Activated T-helper 2 cell treated with anti-CD3 and anti-CD28 coated beads, Interferon-gamma antibody, Interleukin-2, Interleukin-4, amounts not matched to agents 10 μg/mL and 5 μg/mL and 100 μg/mL, durations not matched to agents 14 hours and 24 hours and 36 hours (primary cell): ENCODE measurements around the gene MCF2L2. TPM values are rescaled to one million over a fixed set of nuclear protein-coding genes. Genes with fewer than 3 reads are reported as not detected.
A peak's percentile ranks its signal among the peaks of the same experiment; 100 is the strongest.

Experiments
- DNase-seq: peaks from one replicate; pipeline ENCODE4 v3.0.0; 2021; ENCODE audit warnings: low spot score
- H3K27ac Mint-ChIP-seq: one replicate; pipeline ENCODE4 v1.8.0; 2021; ENCODE audit warnings: mixed read lengths
- H3K27me3 Mint-ChIP-seq: one replicate; pipeline ENCODE4 v1.8.0; 2021; ENCODE audit warnings: low read depth, mixed read lengths
- H3K36me3 Mint-ChIP-seq: one replicate; pipeline ENCODE4 v1.8.0; 2021; ENCODE audit warnings: low read depth, mixed read lengths
- H3K4me1 Mint-ChIP-seq: one replicate; pipeline ENCODE4 v1.8.0; 2021; ENCODE audit warnings: low read depth, mixed read lengths
- H3K4me3 Mint-ChIP-seq: one replicate; pipeline ENCODE4 v1.8.0; 2021; ENCODE audit warnings: low read depth, mild to moderate bottlenecking, moderate library complexity, mixed read lengths
- H3K9me3 Mint-ChIP-seq: one replicate; pipeline ENCODE4 v1.8.0; 2021; ENCODE audit warnings: mixed read lengths
- intact Hi-C: fragments of 100-400 bp; cut with micrococcal nuclease; formaldehyde crosslinking; loops from one replicate; pipeline ENCODE4 v1.15.1; 2023
- total RNA-seq: library from RNA; stranded (reverse); gene quantifications from 2 replicates; pipeline ENCODE4 v1.2.3, GENCODE V29; 2022

MCF2L2 gene
- total RNA-seq, 1 donor from 2014 or later = 7.5 TPM

- Mint-ChIP-seq H3K4me3 (no peak overlapping the region), H3K27ac (peak overlapping the region; percentile 95), H3K27me3 (no peaks in the 10 kb centered on the region), H3K36me3 (peaks cover 9% of the 10 kb centered on the region), H3K9me3 (no peaks in the 10 kb centered on the region), H3K4me1 (peaks cover 35% of the 10 kb centered on the region)
- no peak for DNase-seq
- intact Hi-C loops = loop anchor here (2.0 kb wide), 2 partner anchors 89 to 267 kb away; partner anchors contain the start of gene KLHL6
Observed at GRCh38 chr3:183287301-183287971, 141.0 kb downstream of the MCF2L2 start.

- Mint-ChIP-seq H3K27me3 (no peaks in the 10 kb centered on the region), H3K27ac (peak overlapping the region; percentile 95), H3K36me3 (peaks cover 6% of the 10 kb centered on the region), H3K9me3 (no peaks in the 10 kb centered on the region), H3K4me3 (peak overlapping the region; percentile 57), H3K4me1 (peaks cover 35% of the 10 kb centered on the region)
- intact Hi-C loops = loop anchor here (1.0 to 2.0 kb wide), 8 partner anchors 20 to 269 kb away; partner anchors contain the start of gene KLHL6
- DNase-seq = peak; percentile 88
Observed at GRCh38 chr3:183285828-183286457, 142.5 kb downstream of the MCF2L2 start.

- intact Hi-C loops = loop anchor here (1.0 to 2.0 kb wide), 2 partner anchors 64 to 145 kb away; no protein-coding TSS in a partner anchor
- H3K9me3 Mint-ChIP-seq = no peaks in the 10 kb centered on the region
- peak overlapping the region; percentile 95 for H3K27ac Mint-ChIP-seq
- H3K27me3 Mint-ChIP-seq = no peaks in the 10 kb centered on the region
- H3K4me1 Mint-ChIP-seq = peaks cover 35% of the 10 kb centered on the region
- H3K4me3 Mint-ChIP-seq = peak overlapping the region; percentile 57
- H3K36me3 Mint-ChIP-seq = peaks cover 2% of the 10 kb centered on the region
- no peak for DNase-seq
Observed at GRCh38 chr3:183285318-183285717, 143.1 kb downstream of the MCF2L2 start.

DNA sequence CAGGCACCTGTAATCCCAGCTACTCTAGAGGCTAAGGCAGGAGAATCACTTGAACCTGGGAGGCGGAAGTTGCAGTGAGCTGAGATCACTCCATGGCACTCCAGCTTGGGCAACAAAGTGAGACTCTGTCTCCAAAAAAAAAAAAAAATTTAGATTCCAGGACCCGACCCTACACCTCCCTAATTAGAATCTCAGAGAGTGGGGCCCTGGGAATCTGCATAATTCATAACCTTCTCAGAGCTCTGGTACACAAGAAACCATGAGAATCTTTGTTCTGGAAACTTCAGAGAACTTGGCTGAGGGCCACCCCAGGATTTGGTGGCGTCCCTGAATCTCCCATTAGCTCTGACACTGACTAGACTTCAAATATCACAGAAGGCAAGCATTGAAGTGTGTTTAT lies 143.8 kb downstream of the MCF2L2 start:
- no peak overlapping the region for H3K27ac Mint-ChIP-seq
- intact Hi-C loops = loop anchor here (2.0 kb wide), 1 partner anchor 146 kb away; no protein-coding TSS in a partner anchor

GRCh38 chr3:183283886-183284285 lies 144.5 kb downstream of the MCF2L2 start:
- H3K27me3 Mint-ChIP-seq = no peaks in the 10 kb centered on the region
- H3K36me3 Mint-ChIP-seq = peaks cover 2% of the 10 kb centered on the region
- H3K4me3 Mint-ChIP-seq = no peak overlapping the region
- intact Hi-C loops = loop anchor here (2.0 kb wide), 1 partner anchor 147 kb away; no protein-coding TSS in a partner anchor
- DNase-seq = no peak
- H3K4me1 Mint-ChIP-seq = peaks cover 32% of the 10 kb centered on the region
- H3K9me3 Mint-ChIP-seq = no peaks in the 10 kb centered on the region
- peak overlapping the region; percentile 69 for H3K27ac Mint-ChIP-seq

More for the DNA sequence above, 143.8 kb downstream of the MCF2L2 start:
- peaks cover 2% of the 10 kb centered on the region for H3K36me3 Mint-ChIP-seq
- no peak for DNase-seq
- H3K27me3 Mint-ChIP-seq = no peaks in the 10 kb centered on the region
- no peaks in the 10 kb centered on the region for H3K9me3 Mint-ChIP-seq
- no peak overlapping the region for H3K4me3 Mint-ChIP-seq
- H3K4me1 Mint-ChIP-seq = peaks cover 35% of the 10 kb centered on the region

DNA sequence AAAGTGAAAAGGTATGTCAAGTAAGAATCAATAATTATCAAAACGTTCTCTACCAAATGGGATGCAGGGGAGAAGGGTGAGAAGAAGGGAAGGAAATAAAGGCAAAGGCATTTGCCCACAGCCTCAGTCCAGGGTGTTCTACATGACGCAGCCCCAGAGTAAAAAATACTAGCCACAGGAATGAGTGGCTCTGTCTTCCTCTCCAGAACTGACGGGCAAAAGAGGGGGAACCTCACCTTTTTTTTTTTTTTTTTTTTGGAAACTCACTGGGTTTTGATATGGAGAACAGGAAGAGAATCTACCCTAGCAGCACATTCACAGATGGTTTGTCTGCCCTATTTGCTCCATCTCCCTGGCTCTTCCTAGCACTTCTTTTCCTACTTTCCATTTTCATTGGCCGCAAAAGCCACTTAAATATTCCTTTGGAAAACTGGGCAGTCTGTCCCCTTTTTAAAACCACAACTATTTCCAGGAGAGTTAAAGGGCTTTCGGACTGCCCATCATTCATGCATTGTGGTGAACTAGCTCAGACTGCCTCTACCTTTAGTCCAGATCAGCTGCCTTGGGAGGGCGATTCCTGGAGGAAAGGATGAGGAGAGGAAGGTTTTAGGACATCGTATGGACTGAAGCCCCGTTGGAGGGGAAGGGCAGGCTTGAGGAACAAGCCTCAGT lies 147.2 kb downstream of the MCF2L2 start:
- no peak overlapping the region for H3K27ac Mint-ChIP-seq
- no peak overlapping the region for H3K4me3 Mint-ChIP-seq
- H3K4me1 Mint-ChIP-seq = peaks cover 22% of the 10 kb centered on the region
- intact Hi-C loops = no loop called here
- no peaks in the 10 kb centered on the region for H3K9me3 Mint-ChIP-seq
- H3K27me3 Mint-ChIP-seq = no peaks in the 10 kb centered on the region
- H3K36me3 Mint-ChIP-seq = peaks cover 1% of the 10 kb centered on the region
- DNase-seq = no peak

GRCh38 chr3:183279371-183279770 lies 149.0 kb downstream of the MCF2L2 start:
- DNase-seq = no peak
- Mint-ChIP-seq H3K4me1 (peaks cover 8% of the 10 kb centered on the region), H3K9me3 (no peaks in the 10 kb centered on the region), H3K27ac (no peak overlapping the region), H3K27me3 (no peaks in the 10 kb centered on the region), H3K4me3 (no peak overlapping the region), H3K36me3 (peaks cover 6% of the 10 kb centered on the region)
- intact Hi-C loops = no loop called here

GRCh38 chr3:183278479-183279088 lies 149.8 kb downstream of the MCF2L2 start:
- H3K4me3 Mint-ChIP-seq = no peak overlapping the region
- no peak overlapping the region for H3K27ac Mint-ChIP-seq
- no peak for DNase-seq
- no peaks in the 10 kb centered on the region for H3K27me3 Mint-ChIP-seq
- no peaks in the 10 kb centered on the region for H3K9me3 Mint-ChIP-seq
- intact Hi-C loops = no loop called here
- H3K36me3 Mint-ChIP-seq = peaks cover 6% of the 10 kb centered on the region
- peaks cover 2% of the 10 kb centered on the region for H3K4me1 Mint-ChIP-seq

DNA sequence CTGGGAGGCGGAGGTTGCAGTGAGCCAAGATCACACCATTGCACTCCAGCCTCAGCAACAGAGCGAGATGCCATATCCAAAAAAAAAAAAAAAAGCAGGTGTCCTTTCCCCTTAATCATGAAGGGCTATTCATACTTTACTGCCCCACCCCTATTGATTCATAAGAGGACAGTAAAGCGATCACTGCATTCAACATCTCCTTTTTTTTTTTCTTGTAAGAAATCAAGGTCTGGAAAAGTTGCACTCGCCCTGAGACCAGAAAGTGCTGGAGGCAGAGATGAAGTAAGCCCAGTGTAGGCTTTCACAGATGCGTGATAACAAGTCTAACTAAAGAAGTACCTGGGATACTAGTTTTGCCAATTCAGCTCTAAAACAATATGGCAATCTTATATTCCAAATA lies 151.2 kb downstream of the MCF2L2 start:
- H3K27me3 Mint-ChIP-seq = no peaks in the 10 kb centered on the region
- H3K27ac Mint-ChIP-seq = no peak overlapping the region
- H3K36me3 Mint-ChIP-seq = peaks cover 13% of the 10 kb centered on the region
- H3K4me3 Mint-ChIP-seq = no peak overlapping the region
- no peaks in the 10 kb centered on the region for H3K9me3 Mint-ChIP-seq
- H3K4me1 Mint-ChIP-seq = peaks cover 6% of the 10 kb centered on the region
- no peak for DNase-seq
- intact Hi-C loops = no loop called here

- H3K4me3 Mint-ChIP-seq = no peak overlapping the region
- no peak for DNase-seq
- H3K27ac Mint-ChIP-seq = no peak overlapping the region
- H3K4me1 Mint-ChIP-seq = peaks cover 9% of the 10 kb centered on the region
- intact Hi-C loops = no loop called here
- H3K9me3 Mint-ChIP-seq = no peaks in the 10 kb centered on the region
- H3K36me3 Mint-ChIP-seq = peaks cover 22% of the 10 kb centered on the region
- no peaks in the 10 kb centered on the region for H3K27me3 Mint-ChIP-seq
Observed at GRCh38 chr3:183275937-183276336, 152.5 kb downstream of the MCF2L2 start.

DNA sequence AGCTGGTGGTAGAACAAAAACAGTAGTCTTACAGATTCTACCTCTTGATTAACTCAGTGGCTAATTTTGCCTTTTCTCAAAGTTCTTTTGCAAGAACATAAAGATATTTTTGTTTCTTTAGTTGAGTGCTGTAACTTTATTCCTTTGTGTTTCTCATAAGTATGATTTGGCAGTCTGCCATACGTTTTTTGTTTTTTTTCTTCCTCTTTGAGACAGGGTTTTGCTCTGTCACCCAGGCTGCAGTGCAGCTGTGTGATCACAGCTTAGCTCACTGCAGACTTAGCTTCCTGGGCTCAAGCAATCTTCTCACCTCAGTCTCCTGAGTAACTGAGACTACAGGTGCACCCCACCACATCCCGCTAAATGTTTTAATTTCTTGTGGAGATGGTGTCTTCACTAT lies 153.0 kb downstream of the MCF2L2 start:
- Mint-ChIP-seq H3K9me3 (no peaks in the 10 kb centered on the region), H3K36me3 (peaks cover 26% of the 10 kb centered on the region), H3K4me1 (peaks cover 9% of the 10 kb centered on the region), H3K27ac (no peak overlapping the region), H3K4me3 (no peak overlapping the region), H3K27me3 (no peaks in the 10 kb centered on the region)
- DNase-seq = no peak
- intact Hi-C loops = no loop called here

DNA sequence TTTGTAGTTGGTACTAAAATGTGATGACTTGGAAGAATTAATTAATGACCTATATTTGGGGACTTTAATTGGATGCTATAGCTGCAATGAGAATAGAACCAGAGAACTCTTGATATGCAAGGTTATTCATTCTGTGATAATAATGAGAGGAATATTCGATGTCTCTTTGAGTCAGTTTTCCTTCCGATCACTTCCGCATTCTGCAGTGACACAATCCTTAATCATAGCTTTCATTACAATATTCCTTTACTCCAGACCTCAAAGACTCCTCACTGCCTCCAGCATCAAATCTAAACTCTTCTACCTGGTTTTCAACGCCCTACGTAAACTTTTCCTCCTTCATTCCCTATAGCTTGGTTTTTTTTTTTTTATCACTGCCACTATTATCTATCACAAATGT lies 153.8 kb downstream of the MCF2L2 start:
- H3K9me3 Mint-ChIP-seq = no peaks in the 10 kb centered on the region
- peaks cover 34% of the 10 kb centered on the region for H3K36me3 Mint-ChIP-seq
- H3K4me3 Mint-ChIP-seq = no peak overlapping the region

More for the DNA sequence above, 153.8 kb downstream of the MCF2L2 start:
- H3K27ac Mint-ChIP-seq = no peak overlapping the region
- peaks cover 9% of the 10 kb centered on the region for H3K4me1 Mint-ChIP-seq
- no peak for DNase-seq
- no peaks in the 10 kb centered on the region for H3K27me3 Mint-ChIP-seq
- intact Hi-C loops = no loop called here
